HFFc6 (cell line): ENCODE results near the gene PTPN4. TPM values are rescaled to one million over a fixed set of nuclear protein-coding genes. Genes with fewer than 3 reads are reported as not detected.

Experiments used
- DNase-seq: peaks from one replicate; pipeline ENCODE4 v3.0.0-alpha.2; 2018
- H3K27ac Mint-ChIP-seq: 2 replicates; pipeline ENCODE4 v1.8.0; 2020; ENCODE audit warnings: mild to moderate bottlenecking, mixed read lengths
- H3K27me3 Mint-ChIP-seq: 2 replicates; pipeline ENCODE4 v1.8.0; 2021; ENCODE audit warnings: mild to moderate bottlenecking, moderate library complexity, mixed read lengths; ENCODE audit not compliant: insufficient read depth
- H3K36me3 Mint-ChIP-seq: 2 replicates; pipeline ENCODE4 v1.8.0; 2021; ENCODE audit warnings: low read depth, mixed read lengths
- H3K4me1 Mint-ChIP-seq: 2 replicates; pipeline ENCODE4 v1.8.0; 2020; ENCODE audit warnings: low read depth, mixed read lengths
- H3K4me3 Mint-ChIP-seq: 2 replicates; pipeline ENCODE4 v1.8.0; 2020; ENCODE audit warnings: mild to moderate bottlenecking, moderate library complexity, mixed read lengths
- H3K9me3 Mint-ChIP-seq: 2 replicates; pipeline ENCODE4 v1.8.0; 2020; ENCODE audit warnings: mild to moderate bottlenecking, mixed read lengths
- total RNA-seq, 6 experiments: library from RNA; stranded (reverse); fragmentation: NEBNext Ultra II Directional; extraction: Animal tissue kit (Norgen Biotek cat#: 25700); gene quantifications; 2 replicates in 1 of 6; 3 replicates in 5 of 6; pipeline ENCODE4 v1.2.3, GENCODE V29; 2021
- TF ChIP-seq, protein P1 (sequence below): fragments of 200-600 bp; sonication (generic); IDR thresholded peaks from 2 replicates; pipeline ENCODE4 v1.5.0; 2021; ENCODE audit warnings: antibody characterized with exemption, mild to moderate bottlenecking

Gene PTPN4
- total RNA-seq, 6 experiments from 2014 or later: 12.0 to 20.3 (median 14.8) TPM

DNA sequence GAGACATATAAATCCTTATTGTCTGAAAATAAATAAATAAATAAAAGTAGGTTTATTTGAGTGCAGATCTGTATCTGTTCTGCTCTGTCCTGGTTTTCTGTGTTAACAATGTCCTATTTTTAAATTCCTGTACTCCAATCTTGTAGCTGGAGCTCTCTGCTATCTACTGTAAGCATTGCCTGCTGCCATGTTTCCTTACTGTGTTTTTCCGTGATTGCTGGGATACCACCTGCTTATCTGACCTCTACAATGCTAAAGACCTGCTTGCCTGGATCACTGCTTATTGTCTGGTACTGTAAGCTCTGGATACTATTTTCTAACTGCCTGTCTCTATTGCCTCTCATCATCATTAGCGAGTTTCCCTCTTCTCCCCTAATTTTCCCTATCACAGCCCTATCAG lies 11.6 kb downstream of the PTPN4 start:
- Mint-ChIP-seq H3K4me3 (no peak overlapping the region), H3K27ac (no peak overlapping the region), H3K27me3 (no peaks in the 10 kb centered on the region), H3K4me1 (peaks cover 11% of the 10 kb centered on the region), H3K36me3 (no peaks in the 10 kb centered on the region), H3K9me3 (no peaks in the 10 kb centered on the region)
- TF ChIP-seq, protein P1, sequence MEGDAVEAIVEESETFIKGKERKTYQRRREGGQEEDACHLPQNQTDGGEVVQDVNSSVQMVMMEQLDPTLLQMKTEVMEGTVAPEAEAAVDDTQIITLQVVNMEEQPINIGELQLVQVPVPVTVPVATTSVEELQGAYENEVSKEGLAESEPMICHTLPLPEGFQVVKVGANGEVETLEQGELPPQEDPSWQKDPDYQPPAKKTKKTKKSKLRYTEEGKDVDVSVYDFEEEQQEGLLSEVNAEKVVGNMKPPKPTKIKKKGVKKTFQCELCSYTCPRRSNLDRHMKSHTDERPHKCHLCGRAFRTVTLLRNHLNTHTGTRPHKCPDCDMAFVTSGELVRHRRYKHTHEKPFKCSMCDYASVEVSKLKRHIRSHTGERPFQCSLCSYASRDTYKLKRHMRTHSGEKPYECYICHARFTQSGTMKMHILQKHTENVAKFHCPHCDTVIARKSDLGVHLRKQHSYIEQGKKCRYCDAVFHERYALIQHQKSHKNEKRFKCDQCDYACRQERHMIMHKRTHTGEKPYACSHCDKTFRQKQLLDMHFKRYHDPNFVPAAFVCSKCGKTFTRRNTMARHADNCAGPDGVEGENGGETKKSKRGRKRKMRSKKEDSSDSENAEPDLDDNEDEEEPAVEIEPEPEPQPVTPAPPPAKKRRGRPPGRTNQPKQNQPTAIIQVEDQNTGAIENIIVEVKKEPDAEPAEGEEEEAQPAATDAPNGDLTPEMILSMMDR: no peak
- no peak for DNase-seq

DNA sequence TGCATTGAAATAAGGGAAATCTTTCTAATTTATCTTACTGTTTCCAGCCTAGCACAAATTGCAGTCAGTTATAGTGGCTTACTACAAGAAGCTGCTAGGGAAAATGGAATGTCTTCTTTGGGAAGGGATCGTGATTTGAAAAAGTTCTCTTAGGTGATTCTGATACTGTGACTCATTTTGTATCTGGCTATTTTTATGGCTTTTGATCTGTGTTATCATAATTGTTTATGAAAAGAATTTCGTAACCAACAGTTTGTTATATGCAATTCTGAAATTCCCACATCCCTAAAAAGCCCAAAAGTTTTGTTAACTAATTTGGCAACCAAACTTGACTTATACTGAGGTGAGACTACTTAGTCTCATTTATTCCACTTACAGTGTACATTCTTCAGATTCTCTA lies 12.4 kb downstream of the PTPN4 start:
- no peak overlapping the region for H3K4me3 Mint-ChIP-seq
- H3K27ac Mint-ChIP-seq: no peak overlapping the region
- no peaks in the 10 kb centered on the region for H3K36me3 Mint-ChIP-seq
- DNase-seq: no peak
- H3K9me3 Mint-ChIP-seq: no peaks in the 10 kb centered on the region
- H3K27me3 Mint-ChIP-seq: no peaks in the 10 kb centered on the region
- TF ChIP-seq, protein P1: no peak
- peaks cover 11% of the 10 kb centered on the region for H3K4me1 Mint-ChIP-seq

DNA sequence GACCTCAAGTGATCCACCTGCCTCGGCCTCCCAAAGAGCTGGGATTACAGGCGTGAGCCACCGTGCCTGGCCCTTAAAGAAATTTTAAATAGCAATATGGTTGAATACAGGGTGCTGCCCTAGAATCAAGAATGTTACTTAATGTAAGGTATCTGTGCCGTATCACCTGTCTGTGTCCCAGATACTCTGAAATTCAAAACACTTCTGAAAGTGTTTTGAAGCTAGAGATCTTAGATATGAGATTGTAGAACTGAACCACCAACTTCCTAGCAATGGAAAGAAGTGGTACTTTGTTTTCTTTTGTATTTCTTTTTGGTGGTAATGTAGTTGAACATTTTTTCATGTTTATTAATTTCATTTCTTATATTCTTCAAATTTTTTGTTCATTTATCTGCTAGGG lies 13.0 kb downstream of the PTPN4 start:
- Mint-ChIP-seq H3K4me3 (no peak overlapping the region), H3K4me1 (peaks cover 11% of the 10 kb centered on the region), H3K27me3 (no peaks in the 10 kb centered on the region), H3K9me3 (no peaks in the 10 kb centered on the region), H3K27ac (no peak overlapping the region), H3K36me3 (no peaks in the 10 kb centered on the region)
- DNase-seq: no peak
- TF ChIP-seq, protein P1: no peak

DNA sequence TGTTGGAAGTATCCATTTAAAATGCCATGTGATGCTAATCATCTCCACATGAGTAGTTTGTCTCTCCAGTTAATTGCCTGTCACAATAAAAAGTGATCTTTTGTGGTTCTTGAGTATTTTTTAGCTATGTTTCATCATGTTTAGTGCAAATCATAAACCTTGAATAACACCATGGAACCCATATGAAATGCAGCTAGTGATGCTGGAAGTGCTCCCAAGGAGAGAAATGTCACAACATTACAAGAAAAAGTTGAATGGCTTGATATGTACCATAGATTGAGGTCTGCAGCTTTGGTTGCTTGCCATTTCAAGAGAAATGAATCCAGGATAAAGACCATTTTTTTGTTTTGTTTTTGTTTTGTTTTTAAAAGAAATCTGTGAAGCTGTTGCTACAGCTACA lies 14.3 kb downstream of the PTPN4 start:
- no peaks in the 10 kb centered on the region for H3K9me3 Mint-ChIP-seq
- H3K27ac Mint-ChIP-seq: no peak overlapping the region
- H3K27me3 Mint-ChIP-seq: no peaks in the 10 kb centered on the region
- H3K4me1 Mint-ChIP-seq: peaks cover 11% of the 10 kb centered on the region
- TF ChIP-seq, protein P1: no peak
- H3K36me3 Mint-ChIP-seq: no peaks in the 10 kb centered on the region
- DNase-seq: no peak
- H3K4me3 Mint-ChIP-seq: no peak overlapping the region

DNA sequence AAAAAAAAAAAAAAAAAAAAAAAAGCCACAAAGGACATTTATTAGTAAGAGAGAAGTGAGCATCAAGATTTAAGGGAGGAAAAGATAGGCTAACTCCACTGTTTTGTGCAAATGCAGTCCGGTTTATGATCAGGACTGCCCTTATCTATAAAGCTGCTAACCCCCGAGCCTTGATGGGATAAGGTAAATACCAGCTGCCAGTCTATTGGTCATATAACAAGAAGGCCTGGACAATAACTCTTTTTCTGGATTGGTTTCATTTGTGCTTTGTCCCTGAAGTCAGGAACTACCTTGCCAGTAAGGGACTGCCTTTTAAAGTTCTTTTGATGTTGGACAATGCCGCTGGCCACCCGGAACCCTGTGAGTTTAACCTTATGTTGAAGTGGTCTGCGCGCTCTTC lies 15.4 kb downstream of the PTPN4 start:
- Mint-ChIP-seq H3K9me3 (no peaks in the 10 kb centered on the region), H3K36me3 (no peaks in the 10 kb centered on the region), H3K27me3 (no peaks in the 10 kb centered on the region), H3K4me1 (peaks cover 11% of the 10 kb centered on the region), H3K27ac (no peak overlapping the region), H3K4me3 (no peak overlapping the region)
- no peak for DNase-seq
- TF ChIP-seq, protein P1: no peak
